Lower leg skin (tissue), 3 donors: ENCODE data around the gene YPEL5.

Experiments
- POLR2A ChIP-seq, 2 donors: fragments of 450-650 bp; IDR thresholded peaks; one replicate each; pipeline ENCODE4 v1.6.1; 2016 to 2017; ENCODE audit warnings: antibody characterized with exemption in 2 of 2, mild to moderate bottlenecking in 1 of 2, moderate library complexity in 1 of 2
- TF ChIP-seq, protein P1 (sequence below), 3 donors: fragments of 450-650 bp; IDR thresholded peaks; one replicate each; pipeline ENCODE4 v1.5.1; 2016; ENCODE audit warnings: antibody characterized with exemption in 3 of 3, mild to moderate bottlenecking in 3 of 3, moderate library complexity in 2 of 3

DNA sequence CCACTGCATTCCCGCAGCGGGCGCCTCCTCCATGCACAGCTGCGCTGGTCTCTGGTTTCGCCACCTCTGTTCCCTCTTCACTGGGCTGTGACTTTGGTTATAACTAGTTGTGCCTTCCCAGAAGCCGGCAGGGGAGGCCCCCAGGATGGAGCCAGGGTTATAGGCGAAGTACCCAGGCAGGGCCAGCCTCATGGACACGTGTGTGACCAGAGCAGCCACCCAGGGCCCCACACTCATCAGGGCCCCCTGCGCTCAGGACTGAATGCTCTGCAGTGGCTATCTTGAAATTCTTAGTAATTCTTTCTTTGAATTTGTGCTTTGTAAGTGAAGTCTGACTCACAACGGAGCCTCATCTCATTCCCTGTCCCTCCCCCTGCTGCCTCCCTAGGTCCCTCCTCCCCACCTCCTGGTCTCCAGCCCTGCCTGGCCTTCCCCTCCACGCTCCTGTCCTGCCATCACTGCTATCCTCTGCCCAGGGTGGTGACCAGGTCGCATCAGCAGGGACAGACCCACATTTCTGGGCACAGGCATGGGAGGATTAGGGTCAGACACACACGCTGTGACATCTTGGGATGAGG, 46.4 kb downstream of the YPEL5 start:
- TF ChIP-seq, protein P1, sequence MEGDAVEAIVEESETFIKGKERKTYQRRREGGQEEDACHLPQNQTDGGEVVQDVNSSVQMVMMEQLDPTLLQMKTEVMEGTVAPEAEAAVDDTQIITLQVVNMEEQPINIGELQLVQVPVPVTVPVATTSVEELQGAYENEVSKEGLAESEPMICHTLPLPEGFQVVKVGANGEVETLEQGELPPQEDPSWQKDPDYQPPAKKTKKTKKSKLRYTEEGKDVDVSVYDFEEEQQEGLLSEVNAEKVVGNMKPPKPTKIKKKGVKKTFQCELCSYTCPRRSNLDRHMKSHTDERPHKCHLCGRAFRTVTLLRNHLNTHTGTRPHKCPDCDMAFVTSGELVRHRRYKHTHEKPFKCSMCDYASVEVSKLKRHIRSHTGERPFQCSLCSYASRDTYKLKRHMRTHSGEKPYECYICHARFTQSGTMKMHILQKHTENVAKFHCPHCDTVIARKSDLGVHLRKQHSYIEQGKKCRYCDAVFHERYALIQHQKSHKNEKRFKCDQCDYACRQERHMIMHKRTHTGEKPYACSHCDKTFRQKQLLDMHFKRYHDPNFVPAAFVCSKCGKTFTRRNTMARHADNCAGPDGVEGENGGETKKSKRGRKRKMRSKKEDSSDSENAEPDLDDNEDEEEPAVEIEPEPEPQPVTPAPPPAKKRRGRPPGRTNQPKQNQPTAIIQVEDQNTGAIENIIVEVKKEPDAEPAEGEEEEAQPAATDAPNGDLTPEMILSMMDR (IDR thresholded peaks at IDR 0.05): no peak
- TF ChIP-seq POLR2A (IDR thresholded peaks at IDR 0.05): no peak
